Measurements from ENCODE around the gene MAP4K4.

MAP4K4 gene

DNA sequence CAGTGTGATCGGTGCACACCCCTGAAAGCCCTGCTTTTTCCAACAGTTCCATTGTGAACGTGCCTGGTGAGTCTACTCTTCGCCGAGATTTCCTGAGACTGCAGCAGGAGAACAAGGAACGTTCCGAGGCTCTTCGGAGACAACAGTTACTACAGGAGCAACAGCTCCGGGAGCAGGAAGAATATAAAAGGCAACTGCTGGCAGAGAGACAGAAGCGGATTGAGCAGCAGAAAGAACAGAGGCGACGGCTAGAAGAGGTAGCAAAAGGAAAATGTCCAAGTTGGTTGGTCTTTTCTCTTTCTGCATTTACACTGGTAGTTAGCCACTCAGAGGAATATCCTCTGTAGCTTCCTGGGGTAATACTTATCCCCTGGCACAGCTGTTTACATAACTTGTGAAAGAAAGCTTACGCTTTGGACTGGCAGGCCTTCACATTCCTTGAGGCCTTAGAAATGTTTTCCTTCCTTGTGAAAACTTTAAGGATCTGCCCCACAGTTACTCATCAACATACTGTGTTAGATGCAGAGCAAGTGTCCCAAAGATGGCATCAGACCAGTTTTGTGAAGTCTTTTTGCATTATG, 146.6 kb downstream of the MAP4K4 start:
- DNase-seq, result no peak

DNA sequence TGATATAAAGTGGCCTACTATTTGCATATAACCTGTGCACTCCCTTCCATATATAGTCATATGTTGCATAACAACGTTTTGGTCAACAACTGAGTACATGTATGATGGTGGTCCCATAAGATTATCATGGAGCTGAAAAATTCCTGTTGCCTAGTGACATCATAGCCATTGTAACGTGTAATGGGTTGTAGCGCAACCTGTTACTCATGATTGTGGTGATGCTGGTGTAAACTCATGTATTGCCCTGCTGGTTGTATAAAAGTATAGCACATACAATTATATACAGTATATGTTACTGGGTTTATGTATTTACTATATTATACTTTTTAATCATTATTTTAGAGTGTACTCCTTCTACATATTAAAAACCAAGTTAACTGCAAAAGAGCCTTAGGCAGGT, 149.5 kb downstream of the MAP4K4 start:
- DNase-seq, result no peak

DNA sequence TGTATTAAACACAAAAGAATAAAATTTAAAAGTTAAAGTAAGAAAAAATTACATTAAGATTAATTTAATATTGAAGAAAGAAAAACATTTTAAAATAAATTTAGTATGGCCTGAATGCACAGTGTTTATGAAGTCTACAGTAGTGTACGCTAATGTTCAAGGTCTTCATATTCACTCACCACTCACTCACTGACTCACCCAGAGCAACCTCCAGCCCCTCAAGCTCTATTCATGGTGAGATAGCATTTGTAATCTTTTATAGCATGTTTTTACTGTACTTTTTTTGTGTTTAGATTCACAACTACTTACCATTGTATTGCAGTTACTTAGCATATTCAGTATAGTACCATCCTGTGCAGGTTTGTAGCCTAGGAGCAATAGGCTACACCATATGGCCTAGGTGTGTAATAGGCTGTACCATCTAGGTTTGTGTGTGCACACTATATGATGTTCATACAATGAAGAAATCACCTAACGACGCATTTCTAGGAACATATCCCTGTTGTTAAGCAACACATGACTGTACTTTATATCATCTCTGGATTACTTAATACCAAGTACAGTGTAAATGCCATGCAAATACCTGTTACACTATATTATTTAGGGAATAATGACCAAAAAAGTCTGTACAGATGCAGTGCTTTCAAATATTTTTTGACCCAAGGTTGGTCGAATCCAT, 150.3 kb downstream of the MAP4K4 start:
- DNase-seq, result no peak

DNA sequence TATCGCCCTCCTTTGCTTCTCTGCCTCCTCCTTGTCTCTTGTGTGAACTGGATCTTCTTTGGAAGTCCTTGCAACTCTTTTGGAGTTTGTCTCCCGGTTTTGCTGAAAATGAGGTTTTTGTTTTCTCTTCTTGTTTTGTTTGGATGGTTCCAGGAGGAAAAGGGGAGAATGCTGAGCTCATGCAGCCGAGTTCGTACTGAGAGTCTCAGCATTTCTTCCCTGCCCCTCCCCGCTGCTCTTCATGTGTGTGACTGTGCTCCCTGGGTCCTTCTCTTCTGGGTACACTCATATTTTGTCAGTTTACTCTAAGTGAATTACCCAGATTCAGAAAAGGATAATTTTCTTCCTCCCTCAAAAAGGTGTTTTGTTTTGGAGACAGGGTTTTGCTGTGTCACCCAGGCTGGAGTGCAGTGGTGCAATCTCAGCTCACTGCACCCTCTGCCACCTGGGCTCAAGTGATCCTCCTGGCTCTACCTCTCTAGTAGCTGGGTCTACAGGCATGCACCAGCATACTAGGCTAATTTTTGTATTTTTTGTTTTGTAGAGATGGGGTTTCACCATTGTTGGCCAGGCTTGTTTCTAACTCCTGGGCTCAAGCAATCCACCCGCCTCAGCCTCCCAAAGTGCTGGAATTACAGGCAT, 151.4 kb downstream of the MAP4K4 start:
- DNase-seq, result no peak

DNA sequence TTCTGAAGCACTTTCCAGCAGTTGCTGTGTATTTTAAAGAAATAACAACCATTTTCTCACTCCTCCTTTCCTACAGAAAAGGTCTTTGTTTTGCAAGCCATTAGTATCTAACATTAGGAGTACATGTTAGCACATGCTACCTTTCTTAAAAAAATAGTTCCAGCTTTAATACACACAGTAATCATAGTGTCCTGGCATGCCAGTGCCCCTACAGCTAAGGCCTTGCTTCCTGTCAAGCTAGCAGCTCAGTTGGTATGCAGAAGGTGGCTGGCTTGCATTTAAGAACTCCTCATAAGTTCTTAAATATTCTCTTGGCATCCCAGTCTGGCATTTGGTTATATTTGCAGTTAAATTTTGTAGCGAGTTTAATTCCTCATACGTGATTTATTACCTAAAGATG, 152.9 kb downstream of the MAP4K4 start:
- DNase-seq, result no peak

DNA sequence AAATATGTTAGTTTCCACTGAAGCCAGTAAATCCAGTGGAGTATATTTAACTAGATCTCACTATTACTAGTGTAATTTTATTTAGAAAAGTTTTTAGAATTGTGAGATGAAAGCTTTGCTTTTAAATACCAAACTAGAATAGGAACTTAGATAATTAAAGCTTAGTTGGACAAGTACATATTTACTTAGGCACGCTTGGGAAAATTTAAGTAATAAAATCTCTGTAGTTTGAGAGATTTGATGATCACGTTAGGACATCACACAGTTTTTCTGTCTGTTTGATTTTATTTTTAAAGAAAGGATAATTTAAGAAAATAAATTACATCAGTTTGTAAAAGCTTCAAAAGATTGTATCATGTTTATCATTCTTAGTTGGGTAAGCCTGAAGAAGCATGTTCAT, 153.5 kb downstream of the MAP4K4 start:
- DNase-seq, result no peak

DNA sequence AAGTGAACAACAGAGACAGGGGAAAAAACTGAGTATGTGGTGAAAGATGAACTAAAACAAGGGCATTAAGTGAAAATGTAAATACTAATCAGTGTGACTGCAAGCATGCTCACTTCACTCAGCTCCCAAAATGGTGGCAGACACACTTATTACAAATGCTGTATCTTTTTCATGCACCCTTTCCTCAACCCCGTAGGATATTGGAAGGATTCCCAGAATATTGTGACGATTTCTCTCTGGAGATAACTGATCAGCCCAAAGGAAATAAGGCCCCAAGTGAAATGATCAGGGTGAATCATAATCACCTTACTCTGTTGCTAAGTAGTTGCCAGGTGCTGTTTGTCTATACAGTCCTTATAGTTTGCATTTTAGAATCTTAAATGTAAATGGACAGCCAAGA, 155.3 kb downstream of the MAP4K4 start:
- DNase-seq, result no peak

DNA sequence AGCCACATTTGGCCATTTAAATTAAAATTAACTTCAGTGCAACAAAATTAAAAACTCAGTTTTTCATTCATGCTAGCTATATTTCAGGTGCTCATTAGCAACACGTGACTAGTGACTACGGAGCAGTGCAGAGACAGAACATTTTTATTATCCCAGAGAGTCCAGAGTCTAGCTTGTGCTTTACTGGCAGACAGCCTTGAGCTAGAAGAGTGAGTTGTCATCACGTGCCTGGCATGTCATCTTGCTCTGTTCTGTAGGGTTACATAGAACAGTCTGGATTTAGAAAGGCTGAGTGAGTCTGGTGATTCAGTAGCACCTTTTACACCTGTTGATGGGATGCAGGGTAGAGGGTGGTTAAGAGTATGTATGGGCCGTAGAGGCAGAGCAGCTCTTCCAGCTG, 157.4 kb downstream of the MAP4K4 start:
- DNase-seq, result no peak

DNA sequence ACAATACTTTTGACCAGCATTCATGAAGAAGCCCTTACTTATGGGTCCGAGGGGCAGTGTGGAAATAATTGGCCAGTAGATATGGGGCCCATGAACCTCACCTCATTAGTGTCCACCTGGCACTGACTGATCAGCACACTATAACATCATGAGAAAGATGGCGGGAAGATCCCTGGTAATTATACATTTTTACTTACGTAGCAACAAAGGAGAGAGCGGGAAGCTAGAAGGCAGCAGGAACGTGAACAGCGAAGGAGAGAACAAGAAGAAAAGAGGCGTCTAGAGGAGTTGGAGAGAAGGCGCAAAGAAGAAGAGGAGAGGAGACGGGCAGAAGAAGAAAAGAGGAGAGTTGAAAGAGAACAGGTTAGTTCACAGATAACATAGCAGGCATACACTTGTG, 158.3 kb downstream of the MAP4K4 start:
- DNase-seq, result no peak

DNA sequence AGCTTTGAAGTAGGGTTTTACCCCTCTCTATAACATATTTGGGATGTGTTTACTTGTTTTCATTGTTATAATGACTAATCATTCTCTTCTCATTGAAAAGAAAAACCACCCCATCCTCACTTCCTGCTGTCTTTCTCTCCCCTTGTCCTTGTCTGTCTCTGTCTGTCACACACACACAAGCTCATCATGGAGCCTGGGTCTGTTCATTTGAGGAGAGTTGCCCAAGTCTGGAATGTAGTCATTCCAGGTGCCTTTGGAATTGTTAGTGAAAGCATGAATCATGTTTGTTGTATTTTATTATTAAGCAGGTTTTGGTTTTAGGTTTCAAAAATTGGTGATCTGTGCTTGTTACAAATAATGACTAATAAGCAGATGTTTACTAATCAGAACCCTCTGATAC, 160.7 kb downstream of the MAP4K4 start:
- no peak for DNase-seq

DNA sequence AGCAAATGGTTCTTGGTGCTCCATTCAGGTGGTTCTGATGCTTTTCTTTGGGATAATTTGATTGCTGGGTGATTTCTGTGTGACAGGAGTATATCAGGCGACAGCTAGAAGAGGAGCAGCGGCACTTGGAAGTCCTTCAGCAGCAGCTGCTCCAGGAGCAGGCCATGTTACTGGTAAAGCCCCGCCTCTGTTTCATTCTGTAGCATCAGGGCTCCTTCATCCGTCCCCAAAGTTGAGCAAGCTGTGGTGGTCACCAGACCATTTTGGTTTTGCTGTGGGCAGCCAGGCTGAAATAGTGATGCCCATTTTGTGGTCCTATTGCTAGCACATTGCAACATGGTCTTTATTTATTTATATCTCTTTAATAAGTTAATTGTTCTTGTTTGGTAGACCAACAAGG, 161.4 kb downstream of the MAP4K4 start:
- no peak for DNase-seq

DNA sequence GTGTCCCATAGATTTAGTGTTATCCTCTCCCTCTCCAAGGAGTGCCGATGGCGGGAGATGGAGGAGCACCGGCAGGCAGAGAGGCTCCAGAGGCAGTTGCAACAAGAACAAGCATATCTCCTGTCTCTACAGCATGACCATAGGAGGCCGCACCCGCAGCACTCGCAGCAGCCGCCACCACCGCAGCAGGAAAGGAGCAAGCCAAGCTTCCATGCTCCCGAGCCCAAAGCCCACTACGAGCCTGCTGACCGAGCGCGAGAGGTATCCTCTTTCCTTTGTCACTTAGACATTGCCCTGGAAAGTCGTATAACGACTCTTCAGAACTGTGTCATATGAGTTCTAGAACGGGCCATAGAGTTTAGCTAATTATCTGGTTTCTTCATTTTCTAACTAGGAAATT, 162.1 kb downstream of the MAP4K4 start:
- DNase-seq, result no peak

DNA sequence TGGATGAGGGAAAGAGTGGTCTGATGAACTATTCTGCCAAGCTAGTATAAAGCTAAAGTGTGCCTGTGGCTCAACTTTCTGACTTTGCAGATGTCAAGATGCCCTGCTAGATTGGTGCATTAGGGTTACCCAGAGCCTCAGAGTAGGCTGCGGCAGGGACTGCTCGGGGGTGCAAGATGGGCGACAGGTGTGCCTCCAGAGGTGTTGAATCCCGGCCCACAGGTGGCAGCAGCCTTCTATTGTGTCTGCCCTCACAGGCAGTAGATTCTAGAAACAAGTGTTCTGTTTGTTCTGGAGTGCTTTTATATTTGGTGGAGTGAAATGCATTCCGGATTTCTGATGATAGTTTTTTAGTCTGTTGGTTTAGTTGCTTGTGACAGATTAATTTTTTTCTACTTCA, 162.7 kb downstream of the MAP4K4 start:
- no peak for DNase-seq

DNA sequence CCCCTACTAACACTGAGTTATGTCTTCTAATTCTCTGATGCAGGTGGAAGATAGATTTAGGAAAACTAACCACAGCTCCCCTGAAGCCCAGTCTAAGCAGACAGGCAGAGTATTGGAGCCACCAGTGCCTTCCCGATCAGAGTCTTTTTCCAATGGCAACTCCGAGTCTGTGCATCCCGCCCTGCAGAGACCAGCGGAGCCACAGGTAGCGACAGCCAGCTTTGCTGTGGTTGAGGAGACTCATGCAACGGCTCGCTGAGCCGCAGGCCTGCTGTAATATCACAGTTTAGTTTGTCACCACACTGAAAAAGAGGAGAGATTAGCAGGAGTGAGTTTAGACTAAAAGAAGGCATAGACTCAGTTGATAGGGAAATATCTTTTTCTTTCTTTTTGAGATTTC, 163.3 kb downstream of the MAP4K4 start:
- no peak for DNase-seq

DNA sequence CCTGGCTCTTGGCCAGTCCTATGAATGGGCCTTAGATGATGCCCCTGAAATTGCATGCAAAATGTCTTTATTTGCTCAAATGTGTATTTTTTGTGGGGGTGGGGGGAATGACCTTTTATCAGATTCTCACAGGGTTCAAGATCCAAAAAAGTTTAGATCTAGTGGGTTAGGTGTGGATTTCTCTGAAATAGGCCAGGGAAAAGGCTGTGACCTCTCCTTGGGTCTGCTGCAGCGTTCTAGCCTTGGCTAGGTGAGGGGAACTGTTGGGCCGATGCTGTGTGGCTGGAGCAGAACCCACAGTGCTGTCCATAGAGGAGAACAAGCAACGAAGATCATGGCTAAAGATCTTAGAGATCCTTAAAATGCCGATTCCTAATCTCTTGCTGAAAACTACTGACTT, 163.9 kb downstream of the MAP4K4 start:
- DNase-seq, result no peak

DNA sequence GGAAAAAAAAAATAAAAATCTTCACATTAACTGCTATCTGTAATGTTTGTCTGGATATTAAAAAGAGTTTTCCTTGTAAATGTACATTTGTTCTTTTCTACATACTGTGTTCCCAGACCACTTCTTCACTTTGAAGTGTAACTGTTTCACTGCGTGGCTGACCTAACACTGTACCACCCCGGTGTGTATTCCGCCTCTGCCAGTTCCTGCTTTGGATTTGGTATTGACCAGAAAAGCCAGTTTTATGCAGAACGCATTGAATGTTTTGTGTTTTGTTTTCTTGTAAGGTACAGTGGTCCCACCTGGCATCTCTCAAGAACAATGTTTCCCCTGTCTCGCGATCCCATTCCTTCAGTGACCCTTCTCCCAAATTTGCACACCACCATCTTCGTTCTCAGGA, 166.0 kb downstream of the MAP4K4 start:
- DNase-seq, result no peak

DNA sequence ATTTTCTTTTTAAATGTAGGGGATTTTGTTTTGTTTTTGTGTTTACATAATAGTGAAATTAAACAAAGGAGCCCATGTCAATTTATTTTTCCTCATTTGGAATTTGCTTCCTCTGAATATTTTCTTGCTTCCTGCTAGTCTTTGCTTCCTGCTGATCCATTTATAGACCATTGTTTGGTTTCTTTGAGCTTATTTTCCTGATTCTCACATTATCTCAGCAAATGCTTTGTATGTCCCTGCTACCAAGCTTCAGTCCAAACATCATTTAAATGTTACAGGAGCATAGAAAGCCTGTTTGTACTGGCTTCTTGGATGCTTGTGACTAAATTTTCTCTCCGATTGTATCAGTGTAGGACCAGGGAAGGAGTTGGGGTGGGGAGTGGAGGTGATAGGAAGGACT, 166.9 kb downstream of the MAP4K4 start:
- DNase-seq, result no peak

DNA sequence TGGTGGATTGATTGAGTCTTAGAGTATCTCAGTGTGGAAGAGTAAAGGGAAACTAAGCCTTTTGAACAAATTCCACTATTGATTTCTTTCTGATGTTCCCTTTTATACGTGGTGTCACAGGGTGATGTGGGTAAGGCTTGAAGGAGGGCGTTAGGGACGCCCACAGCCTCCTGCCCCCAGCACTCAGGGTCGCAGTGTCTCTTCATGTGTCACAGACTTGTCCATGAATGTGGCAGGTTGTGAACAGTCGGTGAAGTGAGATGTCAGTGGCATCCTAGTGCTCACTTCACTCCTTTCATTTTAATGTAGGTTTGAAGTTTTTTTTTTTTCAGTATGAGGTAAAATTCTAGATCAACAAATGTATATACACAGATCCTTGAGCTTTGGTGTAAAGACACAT, 171.0 kb downstream of the MAP4K4 start:
- no peak for DNase-seq

DNA sequence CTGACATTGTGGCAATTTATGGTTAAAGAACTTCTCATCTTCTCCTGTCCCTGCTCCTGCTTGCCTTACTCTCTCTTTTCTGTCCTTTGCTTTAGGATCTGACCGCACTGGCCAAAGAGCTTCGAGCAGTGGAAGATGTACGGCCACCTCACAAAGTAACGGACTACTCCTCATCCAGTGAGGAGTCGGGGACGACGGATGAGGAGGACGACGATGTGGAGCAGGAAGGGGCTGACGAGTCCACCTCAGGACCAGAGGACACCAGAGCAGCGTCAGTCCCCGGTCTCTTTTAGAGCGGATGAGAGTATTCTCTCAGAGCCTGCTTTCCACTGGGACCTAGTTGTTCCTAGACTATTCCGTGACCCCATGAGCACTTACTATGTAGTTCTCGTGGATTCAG, 172.0 kb downstream of the MAP4K4 start:
- no peak for DNase-seq

DNA sequence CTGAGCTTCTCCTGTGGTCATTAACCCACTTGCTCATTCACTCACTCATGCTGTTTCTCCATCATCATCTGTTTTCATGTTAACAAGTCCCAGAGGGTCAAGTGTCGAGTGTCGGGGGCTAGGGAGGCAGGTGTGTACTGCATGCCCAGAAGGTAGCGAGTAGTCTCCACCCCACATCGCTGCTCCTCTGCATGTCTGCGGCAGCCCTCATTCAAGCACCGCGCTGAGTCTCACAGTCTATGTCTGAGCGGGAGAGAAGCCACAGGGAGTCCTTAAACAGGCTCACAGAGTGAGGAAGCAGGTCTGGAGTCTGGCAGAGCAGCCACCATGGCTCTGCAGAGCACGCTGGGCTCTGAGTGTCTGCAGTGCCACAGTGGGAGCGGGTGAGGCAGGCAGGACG, 172.9 kb downstream of the MAP4K4 start:
- no peak for DNase-seq

DNA sequence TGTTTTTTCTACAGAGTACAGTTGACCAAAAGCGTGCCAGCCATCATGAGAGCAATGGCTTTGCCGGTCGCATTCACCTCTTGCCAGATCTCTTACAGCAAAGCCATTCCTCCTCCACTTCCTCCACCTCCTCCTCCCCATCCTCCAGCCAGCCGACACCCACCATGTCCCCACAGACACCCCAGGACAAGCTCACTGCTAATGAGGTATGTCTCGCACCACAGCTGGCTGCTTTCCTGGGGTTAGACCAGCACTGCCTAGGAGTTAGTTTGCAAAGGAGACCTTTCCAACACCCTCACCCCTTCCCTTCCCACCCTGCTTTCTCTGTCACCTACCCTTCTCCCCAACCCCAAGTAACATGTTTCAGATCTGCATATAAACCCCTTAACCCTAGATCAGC, 174.0 kb downstream of the MAP4K4 start:
- no peak for DNase-seq

DNA sequence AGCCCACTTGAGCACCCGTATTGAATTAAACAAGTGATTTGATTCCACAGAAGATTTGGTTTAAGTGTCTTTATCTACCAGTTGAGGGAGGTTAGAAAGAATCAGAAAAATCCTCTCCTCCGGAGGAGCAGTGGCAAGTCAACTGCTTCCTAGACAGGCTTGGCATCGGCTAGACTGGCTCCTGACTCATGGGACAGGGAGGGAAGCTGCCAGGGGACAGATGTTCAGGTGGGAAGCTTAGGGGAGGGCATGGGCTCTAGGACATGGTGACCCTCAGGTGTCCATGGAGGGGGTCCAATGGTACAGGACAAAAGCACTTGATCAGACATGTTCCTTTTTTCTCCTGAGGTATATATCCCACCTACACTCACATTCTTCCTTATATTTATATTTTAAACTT, 175.0 kb downstream of the MAP4K4 start:
- DNase-seq, result no peak

DNA sequence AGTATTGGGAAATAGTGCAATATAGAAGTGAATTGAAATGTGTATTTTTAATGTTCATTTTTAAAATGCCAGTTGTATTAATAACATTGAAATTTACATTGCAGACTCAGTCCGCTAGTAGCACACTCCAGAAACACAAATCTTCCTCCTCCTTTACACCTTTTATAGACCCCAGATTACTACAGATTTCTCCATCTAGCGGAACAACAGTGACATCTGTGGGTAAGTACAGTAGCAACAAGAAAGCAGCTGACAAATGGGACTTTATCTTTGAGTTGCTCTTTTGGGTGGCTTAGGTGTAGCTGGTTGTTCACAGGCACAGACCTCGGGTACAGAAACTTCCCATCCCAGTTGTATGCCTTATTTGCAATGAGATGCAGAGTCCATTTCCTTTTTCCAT, 176.0 kb downstream of the MAP4K4 start:
- DNase-seq, result no peak

DNA sequence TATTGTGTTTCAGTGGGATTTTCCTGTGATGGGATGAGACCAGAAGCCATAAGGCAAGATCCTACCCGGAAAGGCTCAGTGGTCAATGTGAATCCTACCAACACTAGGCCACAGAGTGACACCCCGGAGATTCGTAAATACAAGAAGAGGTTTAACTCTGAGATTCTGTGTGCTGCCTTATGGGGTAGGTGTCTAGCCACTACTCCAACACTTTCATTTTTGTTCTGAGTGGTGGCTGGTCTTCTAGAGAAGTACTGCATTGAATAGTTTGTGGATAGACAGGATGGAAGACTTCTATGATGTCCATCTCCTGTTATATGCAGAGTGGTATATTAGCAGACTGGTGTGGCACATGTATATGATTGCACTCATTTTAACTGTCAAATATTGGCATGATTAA, 176.6 kb downstream of the MAP4K4 start:
- no peak for DNase-seq

DNA sequence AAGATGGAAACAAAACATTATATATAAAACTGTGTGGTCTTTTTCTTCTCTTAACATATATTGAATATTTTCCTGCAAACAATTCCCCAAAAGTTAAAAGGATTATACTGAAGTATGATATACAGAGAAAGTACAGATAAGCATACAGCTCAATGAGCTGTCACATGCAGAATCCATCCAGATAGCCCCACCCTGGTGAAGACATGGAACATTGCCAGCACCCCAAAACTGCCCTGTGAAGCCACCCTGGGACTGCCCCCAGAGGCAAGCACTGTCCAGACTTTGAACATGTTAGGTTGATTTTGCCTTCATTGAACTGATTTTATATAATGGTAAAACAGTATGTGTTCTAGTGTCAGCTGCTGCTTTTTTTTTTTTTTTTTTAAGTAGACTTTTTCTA, 182.0 kb downstream of the MAP4K4 start:
- DNase-seq, result no peak
